ENCODE data around the gene SRA1. TPM values are rescaled to one million over a fixed set of nuclear protein-coding genes. Genes with fewer than 3 reads are reported as not detected.

The SRA1 gene
- total and polyA plus RNA-seq, 9 of the 15 experiments (the other 6 are each of a cell fraction or from before 2014, with no cell fraction given) = 24.1 to 47.4 (median 41.3) TPM

DNA sequence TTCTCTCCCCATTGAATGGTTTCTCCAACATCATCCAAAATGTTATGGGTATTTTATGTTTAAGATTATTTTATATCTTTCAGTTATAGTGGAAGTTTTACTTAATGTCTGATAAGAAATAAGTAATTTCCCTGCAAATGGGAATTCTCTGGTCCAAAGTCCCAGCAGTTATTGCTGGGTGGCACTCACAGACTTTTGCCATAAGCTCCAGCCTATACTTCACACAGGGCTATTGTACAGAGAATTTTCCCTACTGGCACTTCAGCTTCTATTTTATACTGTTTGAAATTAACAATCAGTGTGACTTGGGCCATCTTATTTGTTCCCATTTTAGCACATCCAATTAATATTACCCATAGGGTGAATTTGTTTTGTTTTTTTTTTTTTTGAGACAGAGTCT lies 42.8 kb upstream of the SRA1 start:
- Histone ChIP-seq H3K27ac (ENCODE audit: extremely low read depth, low read depth, low read length) (no peak overlapping the region), H2AFZ (ENCODE audit: low read depth, low read length) (no peak overlapping the region), H3K27me3 (ENCODE audit: control insufficient read depth in 2 of 2, insufficient read depth in 2 of 2, low read length in 2 of 2) (no peaks in the 10 kb centered on the region), H3K79me2 (ENCODE audit: control insufficient read depth, insufficient read depth, low read length) (no peaks in the 10 kb centered on the region), H3K4me3 (no peak overlapping the region), H3K36me3 (ENCODE audit: control insufficient read depth, insufficient read depth, low read length) (no peaks in the 10 kb centered on the region), H3K9me3 (replicated peaks; ENCODE audit: control insufficient read depth, insufficient read depth, low read depth, low read length) (no peaks in the 10 kb centered on the region), H3K9me1 (ENCODE audit: control insufficient read depth, insufficient read depth, low read length) (no peaks in the 10 kb centered on the region), H3K9ac (ENCODE audit: insufficient read depth in 1 of 2, low read depth in 2 of 2, low read length in 2 of 2) (no peak overlapping the region), H3K4me2 (ENCODE audit: insufficient read depth, low read length) (no peak overlapping the region), H4K20me1 (replicated peaks; ENCODE audit: control insufficient read depth, insufficient read depth, low read length) (no peaks in the 10 kb centered on the region), H3K4me1 (replicated peaks in 1 of 2; ENCODE audit: control insufficient read depth in 2 of 2, insufficient read depth in 2 of 2, low read length in 2 of 2) (no peaks in the 10 kb centered on the region; a peak in 1 of 5 replicates)
- POLR2A ChIA-PET = interaction anchor here (0.7 to 1.1 kb wide), 2 partner anchors 11 to 17 kb away, joined by 3 to 4 read pairs; no protein-coding TSS in a partner anchor
- intact Hi-C loops (cut with micrococcal nuclease) (no loop called here), in situ Hi-C loops (cut with MboI) (no loop called here)
- CTCF ChIA-PET (ENCODE audit: low intra/inter-chr PET ratio) = interaction anchor here (0.9 kb wide), 1 partner anchor 39 kb away, joined by 4 read pairs; the partner anchor contains the start of gene TMCO6
- DNase-seq (ENCODE audit: extremely low read depth in 1 of 4, low spot score in 3 of 4) (no peak), FAIRE-seq (no peak), ATAC-seq (no peak)
- BruUV-seq (replicated peaks) = no TSS peak
- TF ChIP-seq IRF1 (CRISPR knock-in tag; IDR thresholded peaks at IDR 0.05; ENCODE audit: borderline replicate concordance) = no peak
- no peak for TF ChIP-seq SMARCB1 (IDR thresholded peaks at IDR 0.05; ENCODE audit: insufficient read length, low read depth)
- no peak for TF ChIP-seq COPS2 (conservative IDR thresholded peaks at IDR 0.05)
- no peak for TF ChIP-seq TAF7 (tag; IDR thresholded peaks at IDR 0.05)

DNA sequence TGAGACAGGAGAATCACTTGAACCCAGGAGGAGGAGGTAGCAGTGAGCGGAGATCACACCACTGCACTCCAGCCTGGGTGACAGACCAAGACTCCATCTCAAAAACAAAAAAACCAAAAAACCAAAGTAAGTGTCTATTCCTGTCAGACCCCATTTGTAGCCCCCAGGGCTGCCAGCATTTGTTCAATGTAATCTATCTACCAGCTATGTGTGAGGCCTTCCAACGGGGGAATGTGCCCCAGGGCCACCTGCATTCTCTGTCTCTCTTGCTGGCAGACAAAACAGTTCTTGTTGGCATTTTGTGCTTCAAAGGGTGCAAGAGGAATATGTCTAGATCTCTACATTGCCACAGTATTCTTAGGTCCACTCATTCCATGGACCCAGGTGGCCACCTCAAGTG lies 41.6 kb upstream of the SRA1 start:
- no TSS peak for BruUV-seq (replicated peaks)
- ChIA-PET CTCF (ENCODE audit: low intra/inter-chr PET ratio) (no interaction called here), POLR2A (no interaction called here)
- Histone ChIP-seq H3K27me3 (ENCODE audit: control insufficient read depth in 2 of 2, insufficient read depth in 2 of 2, low read length in 2 of 2) (no peaks in the 10 kb centered on the region), H3K9me1 (ENCODE audit: control insufficient read depth, insufficient read depth, low read length) (no peaks in the 10 kb centered on the region), H4K20me1 (replicated peaks; ENCODE audit: control insufficient read depth, insufficient read depth, low read length) (no peaks in the 10 kb centered on the region), H3K4me1 (replicated peaks in 1 of 2; ENCODE audit: control insufficient read depth in 2 of 2, insufficient read depth in 2 of 2, low read length in 2 of 2) (no peaks in the 10 kb centered on the region; a peak in 1 of 5 replicates), H3K79me2 (ENCODE audit: control insufficient read depth, insufficient read depth, low read length) (no peaks in the 10 kb centered on the region), H3K36me3 (ENCODE audit: control insufficient read depth, insufficient read depth, low read length) (no peaks in the 10 kb centered on the region), H3K9ac (ENCODE audit: insufficient read depth in 1 of 2, low read depth in 2 of 2, low read length in 2 of 2) (no peak overlapping the region), H2AFZ (ENCODE audit: low read depth, low read length) (no peak overlapping the region), H3K4me2 (ENCODE audit: insufficient read depth, low read length) (no peak overlapping the region), H3K9me3 (replicated peaks; ENCODE audit: control insufficient read depth, insufficient read depth, low read depth, low read length) (no peaks in the 10 kb centered on the region), H3K4me3 (no peak overlapping the region), H3K27ac (ENCODE audit: extremely low read depth, low read depth, low read length) (no peak overlapping the region)
- intact Hi-C loops (cut with micrococcal nuclease) = no loop called here
- in situ Hi-C loops (cut with MboI) = no loop called here
- FAIRE-seq = no peak
- WGBS (ENCODE audit: insufficient coverage, low coverage, missing lambda C conversion rate) = 52% methylated on average over 2 of the region's 2 CpGs
- ATAC-seq = no peak
- DNase-seq (ENCODE audit: extremely low read depth in 1 of 4, low spot score in 3 of 4) = no peak
- TF ChIP-seq, protein P1, sequence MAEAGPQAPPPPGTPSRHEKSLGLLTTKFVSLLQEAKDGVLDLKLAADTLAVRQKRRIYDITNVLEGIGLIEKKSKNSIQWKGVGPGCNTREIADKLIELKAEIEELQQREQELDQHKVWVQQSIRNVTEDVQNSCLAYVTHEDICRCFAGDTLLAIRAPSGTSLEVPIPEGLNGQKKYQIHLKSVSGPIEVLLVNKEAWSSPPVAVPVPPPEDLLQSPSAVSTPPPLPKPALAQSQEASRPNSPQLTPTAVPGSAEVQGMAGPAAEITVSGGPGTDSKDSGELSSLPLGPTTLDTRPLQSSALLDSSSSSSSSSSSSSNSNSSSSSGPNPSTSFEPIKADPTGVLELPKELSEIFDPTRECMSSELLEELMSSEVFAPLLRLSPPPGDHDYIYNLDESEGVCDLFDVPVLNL (CRISPR knock-in tag; IDR thresholded peaks at IDR 0.05; ENCODE audit: low read depth) = no peak
- TF ChIP-seq, protein P2, sequence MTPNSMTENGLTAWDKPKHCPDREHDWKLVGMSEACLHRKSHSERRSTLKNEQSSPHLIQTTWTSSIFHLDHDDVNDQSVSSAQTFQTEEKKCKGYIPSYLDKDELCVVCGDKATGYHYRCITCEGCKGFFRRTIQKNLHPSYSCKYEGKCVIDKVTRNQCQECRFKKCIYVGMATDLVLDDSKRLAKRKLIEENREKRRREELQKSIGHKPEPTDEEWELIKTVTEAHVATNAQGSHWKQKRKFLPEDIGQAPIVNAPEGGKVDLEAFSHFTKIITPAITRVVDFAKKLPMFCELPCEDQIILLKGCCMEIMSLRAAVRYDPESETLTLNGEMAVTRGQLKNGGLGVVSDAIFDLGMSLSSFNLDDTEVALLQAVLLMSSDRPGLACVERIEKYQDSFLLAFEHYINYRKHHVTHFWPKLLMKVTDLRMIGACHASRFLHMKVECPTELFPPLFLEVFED (CRISPR knock-in tag; conservative IDR thresholded peaks at IDR 0.05) = no peak
- no peak for TF ChIP-seq GTF2F1 (IDR thresholded peaks at IDR 0.05; ENCODE audit: low read depth, low read length)
- TF ChIP-seq NR2C2 (CRISPR knock-in tag; IDR thresholded peaks at IDR 0.05) = no peak
- no peak for TF ChIP-seq NR2C2 (tag; IDR thresholded peaks at IDR 0.05)
- TF ChIP-seq BRD9 (IDR thresholded peaks at IDR 0.05; ENCODE audit: low read depth, partially characterized antibody) = no peak
- no peak for TF ChIP-seq GATAD2A (IDR thresholded peaks at IDR 0.05)
- TF ChIP-seq ID3 (CRISPR knock-in tag; IDR thresholded peaks at IDR 0.05) = no peak
- no peak for TF ChIP-seq ID3 (tag; IDR thresholded peaks at IDR 0.05)
- no peak for TF ChIP-seq ZC3H8 (IDR thresholded peaks at IDR 0.05)
- TF ChIP-seq NFRKB (IDR thresholded peaks at IDR 0.05; ENCODE audit: low read depth) = no peak
